HTERT RPE-1 (cell line): ENCODE data around the gene NEDD4L.

Experiments used
- in situ Hi-C: fragments of 300-500 bp; cut with MboI; formaldehyde crosslinking; loops from 4 replicates; pipeline ENCODE4 v1.14.3; 2020; ENCODE audit warnings: low sequenced_read_pairs

NEDD4L gene

DNA sequence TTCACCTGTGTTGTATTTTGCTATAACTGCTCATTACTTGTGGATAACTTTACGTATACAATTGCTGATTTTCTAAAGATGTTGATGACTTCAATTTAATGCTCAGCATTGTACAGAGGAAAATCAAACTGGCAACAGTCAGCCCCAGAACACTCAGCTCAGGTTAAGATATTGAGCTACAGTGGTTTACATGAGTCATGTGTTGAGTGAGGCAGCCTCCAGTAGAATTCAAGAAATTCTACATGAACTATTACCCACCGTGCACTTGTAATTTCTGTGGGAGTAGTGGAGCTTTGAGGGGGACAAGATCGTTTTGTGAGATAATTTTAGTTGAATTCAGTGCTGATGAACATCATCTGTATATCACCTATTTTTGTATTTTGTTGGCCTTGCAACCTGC lies 292.6 kb downstream of the NEDD4L start:
- in situ Hi-C loops, result no loop called here

DNA sequence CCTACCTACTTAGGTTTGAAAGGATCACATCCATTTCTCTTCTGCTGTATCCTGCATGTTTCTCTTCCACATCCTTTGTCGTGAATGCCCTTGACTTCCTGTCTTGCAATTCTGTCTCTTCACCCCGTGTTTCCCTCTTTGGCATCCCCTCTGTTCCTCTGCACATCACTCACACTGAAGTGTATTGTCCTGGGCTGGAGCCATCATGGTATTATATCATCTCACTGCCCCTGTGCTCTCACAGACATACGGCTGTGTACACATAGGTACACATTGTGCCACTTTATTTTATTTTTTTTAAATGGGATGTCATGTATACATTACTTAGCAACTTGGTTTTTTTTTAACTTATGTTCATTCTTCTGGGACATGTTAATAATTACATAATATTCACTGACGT lies 293.3 kb downstream of the NEDD4L start:
- in situ Hi-C loops, result no loop called here

DNA sequence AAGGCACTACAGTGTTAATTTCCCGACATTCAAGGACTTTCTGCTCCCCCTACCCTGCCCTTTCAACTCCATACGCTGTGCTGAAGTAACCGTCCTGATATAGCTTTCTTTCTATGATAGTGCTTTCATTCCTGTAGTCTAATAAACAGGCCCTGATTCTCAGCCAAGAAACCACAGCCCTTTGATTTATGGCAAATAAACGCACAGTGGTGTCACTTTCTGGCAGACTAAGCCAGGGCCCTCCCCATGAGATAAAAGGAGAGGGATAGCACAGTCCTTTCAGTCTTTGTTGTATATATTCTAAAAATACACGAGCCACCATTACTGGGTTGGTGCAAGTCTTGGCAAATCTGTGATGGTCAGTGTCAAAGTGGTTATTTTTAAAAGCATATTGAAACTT lies 293.7 kb downstream of the NEDD4L start:
- in situ Hi-C loops, result no loop called here

DNA sequence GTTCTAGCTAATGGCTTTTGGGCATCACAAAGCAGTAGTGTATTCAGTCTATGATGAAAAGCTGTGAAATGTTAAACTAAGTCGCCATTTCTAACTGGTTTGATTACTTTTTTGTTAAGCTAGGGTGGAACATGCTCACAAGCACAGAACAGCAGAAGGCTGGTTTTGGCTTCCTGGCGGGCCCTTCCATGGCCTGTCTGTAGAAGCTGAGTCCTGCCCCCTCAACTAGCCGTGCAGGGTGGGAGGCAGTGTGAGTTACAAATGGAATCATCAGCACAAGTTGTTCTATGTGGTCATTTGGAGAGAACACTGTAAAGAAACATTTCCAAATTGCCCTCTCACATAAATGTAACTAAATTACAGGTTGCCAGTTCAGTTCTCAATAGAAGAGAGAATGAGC lies 294.1 kb downstream of the NEDD4L start:
- in situ Hi-C loops, result no loop called here

DNA sequence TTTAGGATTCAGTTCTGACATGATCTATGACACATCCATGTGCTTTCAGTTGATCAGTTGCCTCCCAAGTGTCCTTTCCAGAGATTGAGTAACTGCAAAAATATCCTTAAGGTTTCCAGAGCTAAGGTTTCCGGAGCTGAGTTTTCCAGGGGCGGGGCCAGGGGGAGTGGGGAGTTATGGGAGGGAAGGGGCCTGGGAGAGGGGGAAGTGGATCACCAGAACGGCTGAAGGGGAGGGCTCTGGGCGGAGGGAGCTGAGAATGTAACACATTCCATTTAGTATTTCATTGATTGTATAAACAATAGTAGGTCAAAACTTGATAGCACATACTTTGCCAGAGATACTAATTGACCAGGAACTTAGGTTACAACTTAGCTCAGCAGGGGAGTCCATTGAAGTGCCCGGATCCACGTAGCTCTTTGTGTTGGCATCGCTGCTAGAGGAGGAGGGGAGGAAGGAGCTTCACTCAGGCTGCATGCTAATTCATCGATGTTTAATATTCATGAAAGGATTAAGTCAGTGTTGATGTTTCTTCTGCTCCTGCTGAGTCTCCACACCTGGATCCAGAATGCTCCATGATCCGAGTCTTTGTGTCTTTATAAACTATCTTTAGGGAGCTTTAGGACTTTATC lies 295.1 kb downstream of the NEDD4L start:
- in situ Hi-C loops, result no loop called here

DNA sequence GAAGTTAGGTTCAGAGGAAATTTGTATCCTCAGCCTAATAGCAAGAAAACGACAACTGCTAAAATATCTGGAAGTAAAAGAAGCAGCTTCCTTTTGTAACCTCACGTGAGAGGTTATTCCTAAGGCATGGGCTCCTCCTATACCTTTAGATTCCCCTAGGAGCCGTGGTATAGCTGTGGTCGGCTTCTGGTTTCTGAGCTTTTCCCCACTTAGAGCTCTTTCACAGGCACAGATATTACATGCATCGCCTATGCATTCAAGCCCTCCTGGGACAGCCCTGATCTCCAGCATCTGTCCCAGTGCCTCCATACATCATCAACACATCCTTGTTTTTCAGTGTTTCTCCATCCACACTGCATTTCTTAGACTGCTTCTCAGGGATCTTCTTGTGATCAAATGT lies 295.9 kb downstream of the NEDD4L start:
- in situ Hi-C loops, result no loop called here

DNA sequence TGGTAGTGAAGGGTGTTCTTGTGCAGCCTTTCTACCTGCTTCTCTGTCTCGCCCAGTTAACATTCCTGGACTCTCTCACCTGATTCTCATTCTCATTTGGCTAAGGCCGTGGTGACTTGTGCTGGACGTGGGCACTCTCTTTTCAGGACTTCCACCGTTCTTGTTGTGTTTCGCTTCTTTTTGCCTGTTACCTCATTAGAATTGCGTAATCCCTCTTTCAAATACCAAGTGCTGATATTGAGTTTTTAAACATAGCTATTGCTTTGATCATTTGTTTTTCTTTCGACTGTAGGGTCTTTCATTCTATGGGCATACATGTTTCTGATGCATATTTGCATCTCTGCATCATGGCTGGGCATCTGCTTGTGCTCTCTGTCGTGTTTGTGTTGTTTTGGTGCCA lies 297.9 kb downstream of the NEDD4L start:
- in situ Hi-C loops, result no loop called here

DNA sequence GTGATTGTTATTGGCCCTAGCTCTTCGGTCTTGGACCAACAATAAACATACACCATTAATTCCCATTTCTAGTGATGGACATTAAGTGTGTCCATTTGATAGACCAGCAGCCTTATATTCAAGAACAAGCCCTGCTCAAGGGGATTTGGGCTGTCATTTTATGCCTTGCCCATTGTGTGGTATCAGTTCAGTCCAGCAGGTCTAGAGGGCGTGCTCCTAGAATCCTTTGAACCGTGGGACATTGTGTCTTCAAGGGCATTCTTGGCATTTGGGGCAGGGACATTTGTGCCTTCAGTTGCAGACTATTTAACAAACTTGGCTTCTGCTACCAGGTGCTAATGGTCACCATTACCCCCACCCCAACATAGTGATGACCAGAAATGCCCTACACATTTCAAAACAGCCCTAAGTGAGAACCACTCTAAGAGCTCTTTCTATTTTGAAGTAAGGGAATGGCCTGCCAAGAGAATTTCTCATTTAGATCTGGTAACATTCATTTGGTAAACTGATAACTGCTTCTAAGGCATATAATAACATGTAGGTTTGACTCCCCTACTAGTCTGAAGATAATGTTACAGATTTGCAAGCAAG lies 300.1 kb downstream of the NEDD4L start:
- in situ Hi-C loops, result no loop called here

DNA sequence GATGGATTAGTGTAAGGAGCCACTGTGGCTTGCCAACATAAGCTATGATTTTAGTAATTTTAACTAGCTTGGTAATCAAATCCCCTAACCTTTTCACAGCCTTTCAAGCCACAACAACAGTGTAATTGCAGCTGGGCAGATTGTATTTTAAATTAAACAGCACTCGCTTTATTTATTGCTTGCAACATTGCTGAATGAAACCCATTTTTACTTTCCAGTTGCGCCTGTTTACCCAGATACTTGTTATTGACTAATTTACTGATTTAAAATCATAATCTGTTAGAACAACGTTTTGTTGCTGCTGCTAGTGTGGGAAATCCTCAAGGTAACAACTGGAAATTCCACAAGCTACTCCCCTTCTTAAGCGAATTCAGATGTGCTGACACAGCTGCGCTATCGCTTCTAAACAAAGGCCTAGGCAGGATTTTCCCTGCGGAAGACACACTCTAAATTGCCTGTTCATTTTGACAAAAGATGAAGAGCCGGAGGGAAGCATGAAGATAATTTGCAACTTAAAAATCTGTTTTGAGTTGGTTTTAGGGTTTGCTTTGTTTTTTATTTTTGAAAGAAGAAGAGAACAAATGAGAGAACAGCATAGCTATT lies 300.9 kb downstream of the NEDD4L start:
- in situ Hi-C loops, result no loop called here

DNA sequence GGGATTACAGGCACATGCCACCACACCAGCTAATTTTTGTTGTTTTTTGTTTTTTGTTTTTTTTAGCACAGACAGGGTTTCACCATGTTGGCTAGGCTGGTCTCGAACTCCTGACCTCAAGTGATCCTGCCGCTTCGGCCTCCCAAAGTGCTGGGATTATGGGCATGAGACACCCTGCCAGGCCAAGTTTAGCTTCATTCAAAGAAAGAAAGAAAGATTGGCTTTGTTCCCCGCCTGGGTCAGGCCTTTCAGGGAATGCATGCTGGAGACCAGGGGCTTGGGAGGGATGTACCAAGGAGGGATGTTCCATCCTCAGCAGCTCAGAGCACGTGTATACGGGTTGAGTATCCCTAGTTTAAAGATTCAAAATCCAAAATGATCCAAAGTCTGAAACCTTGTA lies 301.8 kb downstream of the NEDD4L start:
- in situ Hi-C loops, result no loop called here

DNA sequence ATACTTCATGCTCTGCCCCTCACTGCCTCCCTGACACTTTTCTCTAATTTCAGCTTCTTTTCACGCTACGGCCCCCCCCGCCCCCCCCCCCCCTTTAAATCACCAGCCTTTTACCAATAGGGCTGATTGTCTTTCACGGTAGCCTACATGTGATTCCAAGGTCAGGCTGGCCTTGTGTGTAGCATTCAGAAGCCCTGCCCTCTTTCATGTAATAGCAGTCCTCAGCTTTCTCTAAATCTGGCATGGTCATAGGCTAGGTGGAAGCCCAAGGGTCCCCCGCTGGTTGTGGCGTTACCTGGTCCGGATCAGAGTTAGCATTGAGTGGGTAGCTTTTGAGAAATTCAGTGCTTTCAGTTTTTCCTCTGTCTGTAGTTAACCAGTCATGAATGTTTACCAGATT lies 303.1 kb downstream of the NEDD4L start:
- in situ Hi-C loops, result no loop called here

DNA sequence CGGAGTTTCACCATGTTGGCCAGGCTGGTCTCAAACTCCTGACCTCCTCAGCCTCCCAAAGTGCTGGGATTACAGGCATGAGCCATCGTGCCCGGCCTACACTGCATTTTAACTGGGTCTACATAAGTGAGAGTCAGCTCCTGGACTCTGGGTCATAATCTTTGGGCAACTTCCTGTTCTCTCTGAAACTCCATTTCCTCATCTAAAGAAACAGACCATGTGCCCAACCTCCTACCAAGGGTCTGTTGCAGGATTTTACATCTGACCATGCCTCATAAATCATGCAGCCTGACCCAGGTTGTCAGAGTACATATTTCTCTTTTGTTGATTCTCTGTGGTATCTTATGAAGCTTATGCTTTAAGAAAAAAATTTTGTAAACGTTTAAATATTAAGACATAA lies 304.5 kb downstream of the NEDD4L start:
- in situ Hi-C loops, result no loop called here

DNA sequence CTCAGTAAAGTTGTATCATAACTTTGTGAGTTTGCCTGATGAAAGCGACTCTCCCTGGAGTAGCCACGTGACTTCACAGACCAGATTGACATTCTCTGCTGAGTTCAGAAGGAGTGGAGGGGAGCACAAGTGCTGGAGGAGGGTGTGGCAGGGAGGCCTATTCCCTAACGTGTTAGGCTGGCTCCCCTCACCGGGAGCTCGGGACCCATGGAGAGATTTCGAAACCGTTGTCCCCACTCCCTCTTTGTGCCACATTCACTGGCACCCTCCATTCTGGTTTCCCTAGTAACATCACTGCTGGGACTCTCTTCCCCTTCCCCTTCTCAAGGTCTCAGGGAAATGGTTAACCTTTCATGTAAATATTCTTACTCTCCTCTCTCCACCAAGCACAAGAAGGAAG lies 304.9 kb downstream of the NEDD4L start:
- in situ Hi-C loops, result no loop called here

DNA sequence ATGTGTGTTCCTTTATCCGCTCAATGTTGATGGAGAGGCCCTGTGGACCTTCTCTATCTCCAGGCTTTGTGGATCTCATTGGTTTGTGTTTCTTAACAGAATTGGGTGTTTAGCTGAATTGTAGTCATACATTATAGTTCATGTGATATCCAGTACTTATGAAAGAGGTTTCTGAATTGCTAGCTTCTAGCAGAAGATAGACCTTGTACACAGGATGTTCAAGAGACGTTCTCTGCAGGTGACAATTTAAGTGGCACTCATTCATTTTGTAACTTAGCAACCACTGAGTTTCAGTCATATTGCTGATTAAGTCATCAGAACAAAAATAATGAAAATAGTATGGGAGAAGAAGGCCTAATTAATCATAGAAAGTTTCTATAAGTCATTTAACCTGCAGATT lies 305.6 kb downstream of the NEDD4L start:
- in situ Hi-C loops, result no loop called here

DNA sequence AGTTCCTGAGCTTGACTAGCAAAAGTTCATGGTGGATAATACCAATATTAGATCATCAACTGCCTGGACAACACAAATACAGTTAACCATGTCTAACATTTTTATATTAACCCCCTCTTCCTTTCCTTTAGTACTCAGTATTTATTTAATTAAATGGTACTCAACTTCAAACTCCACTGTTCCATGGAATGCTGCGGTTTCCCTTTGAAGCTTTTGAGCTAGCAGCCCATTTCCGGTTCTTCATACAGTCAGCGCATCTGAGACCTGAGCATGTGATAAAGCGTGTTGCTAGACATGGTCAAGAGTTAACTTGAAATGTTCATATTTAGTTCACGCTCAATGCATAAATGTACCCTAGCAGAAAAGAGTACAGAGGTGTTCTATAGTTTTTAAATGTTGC lies 306.5 kb downstream of the NEDD4L start:
- in situ Hi-C loops, result no loop called here

DNA sequence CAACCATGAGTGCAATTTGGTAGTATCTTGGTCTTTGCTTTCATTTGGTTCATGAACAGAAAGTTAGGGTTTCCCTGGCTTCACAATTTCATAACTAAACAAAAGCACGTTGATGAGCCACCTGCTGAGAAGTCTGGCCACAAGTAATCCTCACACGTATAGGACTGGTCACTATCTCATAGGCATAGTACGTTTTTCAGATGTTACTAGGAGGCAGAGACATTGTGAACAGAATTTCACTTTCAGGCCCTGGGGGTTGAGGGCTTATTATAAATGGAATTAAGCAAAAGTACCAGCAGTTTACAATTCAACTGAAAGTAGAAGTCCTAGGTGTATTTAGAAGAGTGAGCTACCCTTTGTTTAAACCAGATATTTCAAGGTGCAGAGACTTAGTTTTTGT lies 307.8 kb downstream of the NEDD4L start:
- in situ Hi-C loops, result no loop called here

DNA sequence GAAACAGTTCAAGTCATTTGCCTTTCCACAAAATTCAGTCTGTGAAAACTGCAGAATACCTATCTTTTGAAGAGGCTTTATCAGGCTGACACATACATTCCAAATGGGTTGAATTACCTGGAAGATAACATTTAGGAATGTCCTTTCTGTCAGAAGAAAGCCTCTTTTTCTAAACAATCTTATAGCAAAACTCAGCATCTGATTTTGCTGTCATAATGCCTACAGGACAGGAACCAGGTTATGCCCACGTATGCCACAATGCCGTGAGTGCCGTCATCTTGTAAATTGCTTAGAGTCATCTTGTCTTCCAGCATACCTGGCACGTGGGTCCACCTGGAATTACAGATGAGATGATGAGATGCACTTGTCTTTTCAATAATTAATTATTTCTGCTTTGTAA lies 309.6 kb downstream of the NEDD4L start:
- in situ Hi-C loops, result no loop called here

DNA sequence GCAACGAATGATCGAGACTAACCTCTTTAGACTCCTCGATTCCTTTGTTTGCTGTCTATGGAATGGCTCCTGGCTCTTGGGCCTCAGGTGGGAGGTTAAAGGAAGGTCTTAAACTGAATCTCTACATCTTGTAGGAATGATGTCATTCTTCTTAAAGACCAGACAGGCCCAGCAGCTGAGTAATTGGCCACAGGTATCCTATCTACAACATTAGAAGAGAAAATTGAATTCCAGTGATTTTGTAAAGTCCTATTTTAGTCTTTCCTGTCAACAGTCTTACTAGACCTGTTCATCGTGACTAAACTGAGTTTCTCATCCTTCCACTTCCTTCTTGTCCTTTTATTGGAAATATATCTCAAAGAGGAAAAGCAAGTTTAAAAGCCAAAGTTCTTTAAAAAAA lies 310.0 kb downstream of the NEDD4L start:
- in situ Hi-C loops, result no loop called here

DNA sequence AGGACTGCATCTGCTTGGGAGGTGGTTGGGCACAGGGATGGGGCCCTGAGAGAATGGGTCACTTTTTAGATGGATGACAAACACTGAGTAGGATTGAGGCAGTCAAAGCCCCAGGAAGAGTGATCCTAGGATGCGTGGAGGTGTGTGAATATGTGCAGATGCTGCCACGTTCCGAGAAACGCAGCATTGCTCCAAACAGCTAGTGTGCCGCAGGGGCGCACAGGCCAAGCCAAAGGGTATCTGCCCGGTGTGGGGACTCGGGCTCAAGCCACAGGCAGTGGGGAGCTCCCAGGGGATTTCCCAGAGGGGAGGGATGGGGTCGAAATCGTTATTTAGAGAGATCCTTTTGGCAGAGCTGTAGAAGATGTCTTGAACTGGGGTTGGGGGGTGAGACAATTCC lies 310.8 kb downstream of the NEDD4L start:
- in situ Hi-C loops, result no loop called here

DNA sequence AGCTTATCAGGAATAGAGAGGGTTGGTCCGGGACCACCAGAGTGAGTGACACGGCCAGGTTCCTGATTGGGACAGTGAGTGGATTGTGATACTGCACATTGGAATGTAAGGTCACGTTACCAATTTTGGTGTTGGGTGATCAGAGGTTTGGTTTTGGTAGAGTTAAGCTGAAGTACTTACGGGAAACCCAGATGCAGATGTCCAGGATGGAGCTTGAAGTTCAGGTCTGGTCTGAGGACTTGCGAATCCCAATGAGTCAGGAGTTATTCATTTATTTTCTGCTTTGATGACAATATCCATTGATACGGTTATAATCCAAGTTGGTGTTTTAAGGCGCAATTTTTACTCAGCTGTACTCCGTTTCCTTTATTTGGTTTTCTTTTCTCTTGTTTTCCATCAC lies 311.2 kb downstream of the NEDD4L start:
- in situ Hi-C loops, result no loop called here

DNA sequence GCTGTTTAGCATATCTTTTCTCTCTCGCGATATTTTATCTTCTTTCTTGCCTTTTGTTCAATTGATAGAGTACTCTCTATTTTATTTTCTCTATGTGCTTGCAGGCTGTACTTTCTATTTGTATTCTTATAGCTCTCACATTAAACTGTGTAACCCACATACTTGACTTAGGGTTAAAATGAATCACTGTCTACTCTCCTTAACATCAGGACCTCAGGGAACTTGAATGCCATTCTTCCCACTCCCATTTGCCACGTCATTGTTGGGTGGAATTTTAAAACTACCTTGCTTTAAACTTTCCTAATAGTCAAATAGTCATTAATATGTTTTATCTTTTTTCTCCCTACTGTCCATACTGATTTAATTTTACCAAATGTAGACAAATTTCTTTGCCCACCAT lies 315.2 kb downstream of the NEDD4L start:
- in situ Hi-C loops, result no loop called here

DNA sequence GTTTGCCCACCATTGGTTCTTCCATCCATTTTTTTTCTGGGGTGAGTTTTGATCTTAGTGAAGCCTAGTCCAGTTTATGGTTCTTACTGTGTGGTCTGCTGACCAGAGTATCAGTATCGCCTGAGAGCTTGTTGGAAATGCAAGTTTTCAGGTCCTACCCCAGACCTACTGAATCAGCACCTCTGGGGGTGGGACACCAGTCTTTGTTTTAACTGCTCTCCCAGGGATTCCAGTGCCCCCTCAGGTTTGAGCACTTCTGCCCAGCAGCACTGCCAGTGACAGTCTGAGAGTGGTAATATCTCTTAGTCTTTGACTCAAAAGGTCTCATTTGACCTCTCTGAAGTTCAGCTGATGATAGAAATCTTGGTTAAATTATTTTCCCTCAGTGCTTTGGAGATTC lies 315.6 kb downstream of the NEDD4L start:
- in situ Hi-C loops, result no loop called here

DNA sequence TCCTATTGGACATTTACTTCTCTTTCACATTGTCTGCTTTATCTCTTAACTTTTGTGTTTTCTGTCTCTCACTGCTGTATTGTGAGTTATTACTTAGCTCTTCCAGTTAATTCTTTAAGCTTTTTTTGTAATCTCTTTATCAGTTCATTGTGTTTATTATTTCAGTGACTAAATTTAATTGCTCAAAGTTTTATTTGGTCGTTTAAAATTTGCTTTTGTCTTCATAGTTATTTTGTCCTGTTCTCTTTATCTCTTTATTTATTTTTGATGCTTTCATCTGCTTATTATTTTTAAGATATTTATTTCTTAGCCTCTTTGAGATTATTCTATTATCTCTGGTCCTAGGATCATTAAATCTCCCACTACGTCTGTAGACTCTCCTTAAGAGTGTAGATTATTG lies 316.3 kb downstream of the NEDD4L start:
- in situ Hi-C loops, result no loop called here
